Osteoblast (primary cell): Measurements from ENCODE around the gene IFI30. TPM values are rescaled to one million over a fixed set of nuclear protein-coding genes. Genes with fewer than 3 reads are reported as not detected.

Experiments used
- DNase-seq: peaks from one replicate; pipeline ENCODE4 v3.0.0; 2011; ENCODE audit warnings: low spot score, mixed read lengths; ENCODE audit not compliant: insufficient read length; ENCODE audit errors: missing footprints
- H2AFZ ChIP-seq: 2 replicates; pipeline ENCODE4 v1.6.0; 2011; ENCODE audit warnings: mild to moderate bottlenecking, low read length
- H3K27ac ChIP-seq: 2 replicates; pipeline ENCODE4 v1.5.1; 2011; ENCODE audit warnings: mild to moderate bottlenecking, low read depth, low read length, moderate library complexity
- H3K27me3 ChIP-seq: 2 replicates; pipeline ENCODE4 v1.6.0; 2012; ENCODE audit warnings: mild to moderate bottlenecking, control low read depth, inconsistent platforms, low read length, moderate library complexity; ENCODE audit not compliant: insufficient read depth
- H3K36me3 ChIP-seq: 2 replicates; pipeline ENCODE4 v1.5.1; 2011; ENCODE audit warnings: mild to moderate bottlenecking, low read length, control low read depth, moderate library complexity; ENCODE audit not compliant: insufficient read depth
- H3K4me1 ChIP-seq: 2 replicates; pipeline ENCODE4 v1.5.1; 2011; ENCODE audit warnings: mild to moderate bottlenecking, low read length, control low read depth, moderate library complexity; ENCODE audit not compliant: insufficient read depth
- H3K4me2 ChIP-seq: 2 replicates; pipeline ENCODE4 v1.6.0; 2011; ENCODE audit warnings: mild to moderate bottlenecking, low read length; ENCODE audit not compliant: insufficient read depth
- H3K4me3 ChIP-seq: fragments of 200-600 bp; sonication (generic); 3 replicates; pipeline ENCODE4 v1.5.1; 2012; ENCODE audit warnings: mild to moderate bottlenecking, low read length, inconsistent platforms; ENCODE audit not compliant: insufficient read depth
- H3K79me2 ChIP-seq: 2 replicates; pipeline ENCODE4 v1.6.0; 2012; ENCODE audit warnings: mild to moderate bottlenecking, low read length, control low read depth, inconsistent platforms; ENCODE audit not compliant: insufficient read depth
- H3K9me3 ChIP-seq: 2 replicates; pipeline ENCODE4 v1.5.1; 2011; ENCODE audit warnings: low read depth, low read length, control low read depth
- H4K20me1 ChIP-seq: 2 replicates; pipeline ENCODE4 v1.6.0; 2012; ENCODE audit warnings: mild to moderate bottlenecking, low read length, control low read depth; ENCODE audit not compliant: insufficient read depth
- CTCF ChIP-seq: IDR thresholded peaks from 2 replicates; pipeline ENCODE4 v1.5.1; 2011; ENCODE audit warnings: mild to moderate bottlenecking, low read depth, low read length, moderate library complexity; ENCODE audit errors: extremely low read depth
- total RNA-seq: library from RNA; depleted of rRNA; stranded (reverse); fragments of >200 nt; gene quantifications from 2 replicates; pipeline ENCODE4 v1.2.3, GENCODE V29; 2012

Gene IFI30
- total RNA-seq, 1 donor = 110 TPM

DNA sequence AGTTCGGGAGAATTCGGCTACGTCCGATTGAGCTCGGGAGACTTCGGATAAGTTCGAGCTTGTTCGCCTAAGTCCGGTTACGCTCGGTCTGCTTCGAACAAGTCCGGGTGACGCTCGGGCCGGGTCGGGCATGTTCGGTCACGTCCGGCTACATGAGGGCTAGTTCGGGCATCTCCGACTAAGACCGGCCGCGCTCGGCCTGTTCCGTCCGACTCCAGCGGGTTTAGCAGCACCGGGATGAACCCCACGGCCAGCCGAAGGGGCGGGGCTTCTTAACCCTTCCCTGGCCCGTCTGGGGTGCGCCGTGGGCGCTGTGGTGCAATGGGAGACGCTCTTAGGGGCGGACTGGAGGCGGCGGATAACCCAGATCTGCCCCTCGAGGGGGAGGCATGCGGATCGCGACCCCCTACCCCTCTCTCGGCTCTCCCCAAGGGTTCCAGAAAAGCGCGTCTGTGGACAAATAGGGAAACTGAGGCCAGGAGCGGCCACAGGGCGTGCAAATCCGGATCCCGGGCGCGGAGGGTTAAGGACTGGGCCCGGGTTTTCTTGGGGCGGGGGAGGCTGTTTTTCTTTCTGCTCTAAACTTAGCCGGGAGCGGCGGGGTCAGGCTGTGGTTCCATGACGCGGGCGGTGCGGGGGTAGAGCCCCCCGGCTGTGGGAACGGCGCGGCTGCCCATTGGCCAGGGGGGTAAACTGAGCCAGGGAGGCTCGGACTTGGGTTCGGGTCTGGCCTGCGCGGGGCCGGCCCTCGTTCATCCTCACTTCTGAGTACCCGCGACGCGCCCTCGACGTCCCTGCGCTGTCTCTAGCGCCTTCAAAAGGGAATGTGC lies 51.1 kb downstream of the IFI30 start:
- peak overlapping the region; percentile 67 for H3K4me3 ChIP-seq
- no peaks in the 10 kb centered on the region for H3K9me3 ChIP-seq
- H3K27me3 ChIP-seq = peaks cover 21% of the 10 kb centered on the region
- no peaks in the 10 kb centered on the region for H3K79me2 ChIP-seq
- TF ChIP-seq CTCF = no peak
- peak overlapping the region; percentile 86 for H3K4me2 ChIP-seq
- peak overlapping the region; percentile 90 for H2AFZ ChIP-seq
- no peak overlapping the region for H3K27ac ChIP-seq
- peaks cover 12% of the 10 kb centered on the region for H3K4me1 ChIP-seq
- H3K36me3 ChIP-seq = no peaks in the 10 kb centered on the region
- peak; percentile 100 for DNase-seq
- H4K20me1 ChIP-seq = no peaks in the 10 kb centered on the region

GRCh38 chr19:18225355-18225701 lies 51.7 kb downstream of the IFI30 start:
- no peak for TF ChIP-seq CTCF
- no peaks in the 10 kb centered on the region for H3K79me2 ChIP-seq
- peak; percentile 60 for DNase-seq
- H3K4me2 ChIP-seq = peak overlapping the region; percentile 86
- H4K20me1 ChIP-seq = no peaks in the 10 kb centered on the region
- no peak overlapping the region for H3K4me3 ChIP-seq
- H3K27ac ChIP-seq = no peak overlapping the region
- peaks cover 12% of the 10 kb centered on the region for H3K4me1 ChIP-seq
- no peaks in the 10 kb centered on the region for H3K36me3 ChIP-seq
- no peak overlapping the region for H2AFZ ChIP-seq
- H3K27me3 ChIP-seq = peaks cover 24% of the 10 kb centered on the region
- no peaks in the 10 kb centered on the region for H3K9me3 ChIP-seq

- peak; percentile 87 for DNase-seq
- H3K36me3 ChIP-seq = no peaks in the 10 kb centered on the region
- H3K4me1 ChIP-seq = peaks cover 12% of the 10 kb centered on the region
- H4K20me1 ChIP-seq = no peaks in the 10 kb centered on the region
- peaks cover 24% of the 10 kb centered on the region for H3K27me3 ChIP-seq
- TF ChIP-seq CTCF = no peak
- no peaks in the 10 kb centered on the region for H3K9me3 ChIP-seq
- H3K4me2 ChIP-seq = peak within 1 kb of the TSS; percentile 86
- H3K4me3 ChIP-seq = no peak within 1 kb of the TSS
- H3K79me2 ChIP-seq = no peaks in the 10 kb centered on the region
- H3K27ac ChIP-seq = no peak within 1 kb of the TSS
- peak within 1 kb of the TSS; percentile 15 for H2AFZ ChIP-seq
Measured at GRCh38 chr19:18225702-18226468, 52.3 kb downstream of the IFI30 start, which contains the start of gene PDE4C. Gene PDE4C, minus strand, starts transcription at chr19:18226438. Its CDS starts 23 bp downstream, at chr19:18226415.
